HEK293 (cell line): ENCODE measurements around the gene MYL4.
"Not testable (repeated sequence)": the region's sequence is repeated elsewhere in the genome, so short reads cannot be mapped to it uniquely, and the experiment has no call there.

Source experiments
- CTCF ChIA-PET: fragments of 350-600 bp; formaldehyde crosslinking; extraction: SDS; loops from one replicate; lab custom pipeline; 2021; ENCODE audit warnings: antibody characterized with exemption; lab: Yijun Ruan, JAX
- POLR2A ChIA-PET: fragments of 300-600 bp; formaldehyde crosslinking; extraction: SDS; loops from one replicate; lab custom pipeline; 2020; ENCODE audit warnings: antibody characterized with exemption, inconsistent platforms; lab: Yijun Ruan, JAX
- H3K27ac ChIP-seq: fragments of 200-500 bp; sonication (Bioruptor generic); 2 replicates; pipeline ENCODE4 v1.5.1; 2014; ENCODE audit warnings: low read depth, low read length, control low read depth, inconsistent platforms; ENCODE audit errors: extremely low read depth
- H3K36me3 ChIP-seq, 2 experiments: fragments of 200-500 bp in 1 of 2; sonication (Bioruptor generic) in 1 of 2; 1 replicate in 1 of 2; 2 replicates in 1 of 2; pipeline ENCODE4 v1.5.1; 2014 to 2017; ENCODE audit warnings: inconsistent platforms in 2 of 2, low read length in 2 of 2; ENCODE audit not compliant: control insufficient read depth in 2 of 2, insufficient read depth in 1 of 2
- H3K4me1 ChIP-seq: fragments of 200-500 bp; sonication (Bioruptor generic); 2 replicates; pipeline ENCODE4 v1.5.1; 2014; ENCODE audit warnings: mild to moderate bottlenecking, low read length, inconsistent platforms; ENCODE audit not compliant: control insufficient read depth, insufficient read depth
- H3K4me3 ChIP-seq: 2 replicates; pipeline ENCODE4 v1.5.1; 2011; ENCODE audit warnings: low read depth, mild to moderate bottlenecking, control low read depth, low read length, moderate library complexity
- H3K9me3 ChIP-seq: fragments of 200-500 bp; sonication (Bioruptor generic); 2 replicates; pipeline ENCODE4 v1.5.1; 2014; ENCODE audit warnings: low read depth, low read length, inconsistent platforms; ENCODE audit not compliant: control insufficient read depth, insufficient read depth
- BCL11A ChIP-seq: fragments of 450-650 bp; formaldehyde crosslinking; IDR thresholded peaks from 2 replicates; pipeline ENCODE4 v1.5.1; 2016; ENCODE audit warnings: low read depth, missing biosample characterization, missing genetic modification characterization
- PRDM4 ChIP-seq: fragments of 450-650 bp; formaldehyde crosslinking; IDR thresholded peaks from 2 replicates; pipeline ENCODE4 v1.5.1; 2017; ENCODE audit warnings: missing biosample characterization, missing genetic modification characterization
- ZBTB17 ChIP-seq: fragments of 450-650 bp; formaldehyde crosslinking; IDR thresholded peaks from 2 replicates; pipeline ENCODE4 v1.5.1; 2016; ENCODE audit warnings: missing biosample characterization, missing genetic modification characterization
- ZBTB20 ChIP-seq: fragments of 450-650 bp; formaldehyde crosslinking; IDR thresholded peaks from 2 replicates; pipeline ENCODE4 v1.5.1; 2016; ENCODE audit warnings: missing biosample characterization, missing genetic modification characterization
- ZBTB7A ChIP-seq: fragments of 450-650 bp; formaldehyde crosslinking; IDR thresholded peaks from 2 replicates; pipeline ENCODE4 v1.5.1; 2016; ENCODE audit warnings: low read depth, missing biosample characterization, missing genetic modification characterization
- ZNF169 ChIP-seq: fragments of 450-650 bp; formaldehyde crosslinking; IDR thresholded peaks from 2 replicates; pipeline ENCODE4 v1.5.1; 2016; ENCODE audit warnings: missing biosample characterization, missing genetic modification characterization
- ZNF335 ChIP-seq: fragments of 450-650 bp; formaldehyde crosslinking; conservative IDR thresholded peaks from 2 replicates; pipeline ENCODE4 v1.5.1; 2016; ENCODE audit warnings: missing biosample characterization, missing genetic modification characterization
- ZNF501 ChIP-seq: fragments of 450-650 bp; formaldehyde crosslinking; IDR thresholded peaks from 2 replicates; pipeline ENCODE4 v1.5.1; 2016; ENCODE audit warnings: missing biosample characterization, missing genetic modification characterization
- ZNF513 ChIP-seq: fragments of 450-650 bp; IDR thresholded peaks from 2 replicates; pipeline ENCODE4 v1.5.1; 2018; ENCODE audit warnings: missing biosample characterization, missing genetic modification characterization
- ZNF521 ChIP-seq: fragments of 450-650 bp; formaldehyde crosslinking; IDR thresholded peaks from 2 replicates; pipeline ENCODE4 v1.5.1; 2017; ENCODE audit warnings: missing biosample characterization, mild to moderate bottlenecking, missing genetic modification characterization
- ZNF544 ChIP-seq: fragments of 450-650 bp; formaldehyde crosslinking; IDR thresholded peaks from 2 replicates; pipeline ENCODE4 v1.5.0; 2017; ENCODE audit warnings: missing biosample characterization, missing genetic modification characterization
- ZNF571 ChIP-seq: fragments of 450-650 bp; formaldehyde crosslinking; IDR thresholded peaks from 2 replicates; pipeline ENCODE4 v1.5.0; 2017; ENCODE audit warnings: missing biosample characterization, missing genetic modification characterization
- ZNF654 ChIP-seq: fragments of 450-650 bp; formaldehyde crosslinking; IDR thresholded peaks from 2 replicates; pipeline ENCODE4 v1.5.1; 2016; ENCODE audit warnings: low read depth, missing biosample characterization, missing genetic modification characterization
- ZNF660 ChIP-seq: fragments of 450-650 bp; IDR thresholded peaks from 2 replicates; pipeline ENCODE4 v1.5.1; 2018; ENCODE audit warnings: missing biosample characterization, mild to moderate bottlenecking, missing genetic modification characterization
- ZXDB ChIP-seq: fragments of 450-650 bp; formaldehyde crosslinking; IDR thresholded peaks from 2 replicates; pipeline ENCODE4 v1.5.1; 2016; ENCODE audit warnings: missing biosample characterization, missing genetic modification characterization

The MYL4 gene

GRCh38 chr17:47213540-47213939, 4.4 kb downstream of the MYL4 start:
- Histone ChIP-seq H3K4me3 (no peak overlapping the region), H3K4me1 (no peaks in the 10 kb centered on the region), H3K27ac (no peak overlapping the region), H3K9me3 (no peaks in the 10 kb centered on the region), H3K36me3 (no peaks in the 10 kb centered on the region)
- POLR2A ChIA-PET: no interaction called here
- no peak for TF ChIP-seq ZNF501 (tag by site-specific recombination)
- no peak for TF ChIP-seq ZNF571
- peak; percentile 66 for TF ChIP-seq ZNF513 (tag by site-specific recombination)
- no peak for TF ChIP-seq PRDM4 (tag by site-specific recombination)
- no peak for TF ChIP-seq ZNF654 (tag by site-specific recombination)
- no peak for TF ChIP-seq ZXDB (tag by site-specific recombination)
- CTCF ChIA-PET: interaction anchor here (2.6 kb wide), 1 partner anchor 16 kb away, joined by 7 read pairs; no protein-coding TSS in a partner anchor

GRCh38 chr17:47214931-47215330, 5.8 kb downstream of the MYL4 start:
- Histone ChIP-seq H3K36me3 (no peaks in the 10 kb centered on the region), H3K9me3 (no peaks in the 10 kb centered on the region), H3K4me1 (no peaks in the 10 kb centered on the region), H3K4me3 (no peak overlapping the region), H3K27ac (no peak overlapping the region)
- TF ChIP-seq ZNF169 (no peak), ZBTB7A (tag by site-specific recombination) (no peak), ZBTB20 (tag by site-specific recombination) (no peak), ZNF521 (tag by site-specific recombination) (no peak), ZNF544 (tag by site-specific recombination) (no peak), BCL11A (tag by site-specific recombination) (no peak), ZBTB17 (tag by site-specific recombination) (no peak), PRDM4 (tag by site-specific recombination) (no peak), ZNF335 (tag by site-specific recombination) (no peak), ZNF660 (no peak)
- ChIA-PET CTCF (interaction anchor here (0.6 to 2.6 kb wide), 2 partner anchors 15 to 114 kb away, joined by 4 to 7 read pairs; no protein-coding TSS in a partner anchor), POLR2A (no interaction called here)

- H3K27ac ChIP-seq, CTCF ChIA-PET, H3K9me3 ChIP-seq, H3K4me1 ChIP-seq, POLR2A ChIA-PET, H3K36me3 ChIP-seq, H3K4me3 ChIP-seq: not testable (repeated sequence)
Observed at GRCh38 chr17:47216821-47217220, 7.7 kb downstream of the MYL4 start.

GRCh38 chr17:47217279-47217678, 8.1 kb downstream of the MYL4 start:
- H3K4me3 ChIP-seq, H3K4me1 ChIP-seq, H3K27ac ChIP-seq, POLR2A ChIA-PET, H3K9me3 ChIP-seq, H3K36me3 ChIP-seq: not testable (repeated sequence)
- CTCF ChIA-PET: interaction anchor here (0.7 to 1.5 kb wide), 2 partner anchors 98 to 504 kb away, joined by 5 read pairs; no protein-coding TSS in a partner anchor
